Astrocyte (in vitro differentiated cells and primary cell): ENCODE data around the gene FLT3LG. TPM values are rescaled to one million over a fixed set of nuclear protein-coding genes. Genes with fewer than 3 reads are reported as not detected.
A peak's percentile ranks its signal among the peaks of the same experiment; 100 is the strongest.

Experiments
- DNase-seq: peaks from one replicate; pipeline ENCODE4 v3.0.0-alpha.2; 2010; ENCODE audit warnings: low read depth
- FAIRE-seq: peaks from 2 replicates; lab custom pipeline; 2011; peaks lifted over from hg19 to GRCh38; lab: Jason Lieb, UNC
- H2AFZ ChIP-seq: 2 replicates; pipeline ENCODE4 v1.6.0; 2012; ENCODE audit warnings: low read depth, low read length, inconsistent platforms
- H3K27ac ChIP-seq: 2 replicates; pipeline ENCODE4 v1.5.1; 2011; ENCODE audit warnings: low read depth, low read length, inconsistent platforms
- H3K27me3 ChIP-seq: 2 replicates; pipeline ENCODE4 v1.6.0; 2011; ENCODE audit warnings: low read length, inconsistent platforms; ENCODE audit not compliant: insufficient read depth
- H3K36me3 ChIP-seq: 2 replicates; pipeline ENCODE4 v1.5.1; 2011; ENCODE audit warnings: low read length, inconsistent platforms; ENCODE audit not compliant: insufficient read depth
- H3K4me1 ChIP-seq: 2 replicates; pipeline ENCODE4 v1.5.1; 2011; ENCODE audit warnings: low read length, inconsistent platforms; ENCODE audit not compliant: insufficient read depth
- H3K4me2 ChIP-seq: 2 replicates; pipeline ENCODE4 v1.6.0; 2012; ENCODE audit warnings: low read length, inconsistent platforms
- H3K4me3 ChIP-seq: 2 replicates; pipeline ENCODE4 v1.5.1; 2011; ENCODE audit warnings: low read depth, mild to moderate bottlenecking, low read length, inconsistent platforms; ENCODE audit not compliant: insufficient read depth
- H3K79me2 ChIP-seq: 2 replicates; pipeline ENCODE4 v1.6.0; 2012; ENCODE audit warnings: mild to moderate bottlenecking, low read length, inconsistent platforms; ENCODE audit not compliant: insufficient read depth
- H3K9ac ChIP-seq: 2 replicates; pipeline ENCODE4 v1.6.0; 2012; ENCODE audit warnings: mild to moderate bottlenecking, low read length, inconsistent platforms
- H3K9me3 ChIP-seq: 2 replicates; pipeline ENCODE4 v1.5.1; 2012; ENCODE audit warnings: low read depth, mild to moderate bottlenecking, low read length, inconsistent platforms; ENCODE audit not compliant: insufficient read depth
- H4K20me1 ChIP-seq: 2 replicates; pipeline ENCODE4 v1.6.0; 2012; ENCODE audit warnings: low read length, inconsistent platforms; ENCODE audit not compliant: insufficient read depth
- H3K27ac Mint-ChIP-seq: one replicate; pipeline ENCODE4 v1.8.0; 2021; ENCODE audit warnings: mild to moderate bottlenecking, mixed read lengths; ENCODE audit not compliant: unreplicated experiment
- H3K27me3 Mint-ChIP-seq: one replicate; pipeline ENCODE4 v1.8.0; 2021; ENCODE audit warnings: low read depth, mixed read lengths; ENCODE audit not compliant: unreplicated experiment
- H3K36me3 Mint-ChIP-seq: one replicate; pipeline ENCODE4 v1.8.0; 2021; ENCODE audit warnings: low read depth, mixed read lengths; ENCODE audit not compliant: unreplicated experiment
- H3K4me1 Mint-ChIP-seq: one replicate; pipeline ENCODE4 v1.8.0; 2021; ENCODE audit warnings: low read depth, mixed read lengths; ENCODE audit not compliant: unreplicated experiment
- H3K4me3 Mint-ChIP-seq: one replicate; pipeline ENCODE4 v1.8.0; 2021; ENCODE audit warnings: mild to moderate bottlenecking, moderate library complexity, mixed read lengths; ENCODE audit not compliant: unreplicated experiment
- H3K9me3 Mint-ChIP-seq: one replicate; pipeline ENCODE4 v1.8.0; 2021; ENCODE audit warnings: mild to moderate bottlenecking, mixed read lengths; ENCODE audit not compliant: unreplicated experiment
- CTCF ChIP-seq: IDR thresholded peaks from 2 replicates; pipeline ENCODE4 v1.5.1; 2011; ENCODE audit warnings: low read depth, mild to moderate bottlenecking, inconsistent platforms, low read length, moderate library complexity; ENCODE audit not compliant: insufficient read depth
- EZH2 ChIP-seq: IDR thresholded peaks from 2 replicates; pipeline ENCODE4 v1.6.1; 2012; ENCODE audit warnings: mild to moderate bottlenecking, low read length, inconsistent platforms; ENCODE audit not compliant: insufficient read depth
- total RNA-seq: library from RNA; stranded (reverse); gene quantifications from 2 replicates; pipeline ENCODE4 v1.2.1, GENCODE V29; 2021

The FLT3LG gene
- total RNA-seq, 1 donor from 2014 or later, result not detected

DNA sequence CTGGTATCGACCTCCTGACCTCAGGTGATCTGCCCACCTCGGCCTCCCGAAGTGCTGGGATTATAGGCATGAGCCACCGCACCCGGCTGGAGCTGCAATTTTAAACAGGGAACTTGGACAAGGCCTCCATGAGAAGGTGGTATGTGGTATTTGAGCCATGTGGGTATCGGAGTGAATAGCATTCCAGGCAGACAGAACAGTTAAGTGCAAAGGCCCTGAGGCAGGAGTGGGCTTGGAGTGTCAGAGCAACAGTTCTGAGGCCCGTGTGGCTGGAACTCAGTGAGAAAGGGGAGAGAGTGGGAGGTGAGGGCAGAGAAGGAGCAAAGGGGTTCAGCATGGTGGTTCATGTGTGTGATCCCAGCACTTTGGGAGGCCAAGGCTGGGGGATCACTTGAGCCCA, 56.7 kb downstream of the FLT3LG start:
- Histone ChIP-seq H3K79me2 (peaks cover 40% of the 10 kb centered on the region), H3K9me3 (no peaks in the 10 kb centered on the region), H3K27me3 (no peaks in the 10 kb centered on the region), H4K20me1 (peaks cover 40% of the 10 kb centered on the region), H3K4me1 (peaks cover 15% of the 10 kb centered on the region), H3K4me3 (no peak overlapping the region), H3K36me3 (peaks cover 11% of the 10 kb centered on the region), H2AFZ (no peak overlapping the region), H3K9ac (no peak overlapping the region), H3K27ac (no peak overlapping the region), H3K4me2 (peak overlapping the region; percentile 13)
- FAIRE-seq, result no peak
- Mint-ChIP-seq H3K4me3 (no peak overlapping the region), H3K27ac (no peak overlapping the region), H3K4me1 (peaks cover 7% of the 10 kb centered on the region), H3K36me3 (peaks cover 11% of the 10 kb centered on the region), H3K27me3 (peaks cover 2% of the 10 kb centered on the region), H3K9me3 (no peaks in the 10 kb centered on the region)
- DNase-seq, result no peak
- TF ChIP-seq CTCF, result no peak
- no peak for TF ChIP-seq EZH2

DNA sequence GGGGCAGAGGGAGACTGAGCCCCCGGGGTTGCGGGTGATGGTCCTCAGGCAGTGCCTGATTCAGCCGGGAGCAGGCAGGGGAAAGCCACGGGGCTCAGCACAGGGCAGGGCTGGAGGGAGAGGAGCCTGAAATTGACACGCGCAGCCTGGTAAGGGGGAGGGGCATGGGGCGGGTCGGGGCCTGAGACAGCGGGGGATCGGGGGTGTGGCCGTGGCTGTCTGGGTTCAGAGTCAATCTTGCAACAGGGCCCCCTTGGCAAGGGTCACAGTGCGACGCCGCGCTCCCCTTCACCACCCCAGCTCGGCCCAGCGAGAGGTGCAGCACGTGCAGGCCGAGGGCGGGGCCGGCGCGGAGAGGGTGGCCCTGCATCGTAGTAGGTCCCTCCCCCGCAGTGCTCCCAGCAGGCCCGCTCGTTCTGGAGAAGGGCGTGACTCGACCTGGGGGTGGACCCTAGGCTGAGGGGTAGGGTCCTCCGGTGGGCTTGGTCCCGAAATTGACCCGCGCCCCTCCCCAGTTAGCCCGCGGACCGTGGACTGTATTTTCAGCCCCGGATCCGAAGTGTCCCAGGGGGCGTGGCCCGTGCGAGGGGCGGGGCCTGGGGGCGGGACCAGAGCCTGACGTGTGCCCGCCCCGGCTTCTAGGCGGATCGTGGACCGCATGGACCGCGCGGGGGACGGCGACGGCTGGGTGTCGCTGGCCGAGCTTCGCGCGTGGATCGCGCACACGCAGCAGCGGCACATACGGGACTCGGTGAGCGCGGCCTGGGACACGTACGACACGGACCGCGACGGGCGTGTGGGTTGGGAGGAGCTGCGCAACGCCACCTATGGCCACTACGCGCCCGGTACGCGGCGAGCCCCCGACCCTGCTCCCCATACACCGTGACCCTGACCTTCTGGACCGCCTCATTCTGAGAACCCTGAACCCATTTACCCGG, 59.8 kb downstream of the FLT3LG start:
- H2AFZ ChIP-seq, result peak overlapping the region; percentile 74
- peaks cover 31% of the 10 kb centered on the region for H3K79me2 ChIP-seq
- H3K27ac Mint-ChIP-seq, result peak overlapping the region; percentile 41

More for the DNA sequence above, 59.8 kb downstream of the FLT3LG start:
- H3K4me3 Mint-ChIP-seq, result peak overlapping the region; percentile 82
- H3K4me3 ChIP-seq, result peak overlapping the region; percentile 58
- H3K4me2 ChIP-seq, result peak overlapping the region; percentile 89
- FAIRE-seq (no peak), DNase-seq (no peak)
- H3K4me1 Mint-ChIP-seq, result peaks cover 7% of the 10 kb centered on the region
- H4K20me1 ChIP-seq, result peaks cover 47% of the 10 kb centered on the region
- peaks cover 21% of the 10 kb centered on the region for H3K36me3 ChIP-seq
- H3K9me3 Mint-ChIP-seq, result no peaks in the 10 kb centered on the region
- no peaks in the 10 kb centered on the region for H3K9me3 ChIP-seq
- peaks cover 6% of the 10 kb centered on the region for H3K36me3 Mint-ChIP-seq
- peak overlapping the region; percentile 62 for H3K9ac ChIP-seq
- no peak overlapping the region for H3K27ac ChIP-seq
- H3K27me3 Mint-ChIP-seq, result peaks cover 2% of the 10 kb centered on the region
- no peaks in the 10 kb centered on the region for H3K27me3 ChIP-seq
- TF ChIP-seq CTCF, result peak; percentile 11
- no peak for TF ChIP-seq EZH2
- peaks cover 15% of the 10 kb centered on the region for H3K4me1 ChIP-seq
